IMR-90 (cell line): ENCODE data around the gene DEAF1.

Experiments
- CTCF ChIP-seq: conservative IDR thresholded peaks from 2 replicates; pipeline ENCODE4 v1.5.1; 2012; ENCODE audit warnings: mild to moderate bottlenecking, low read depth, low read length, improper control_type of control experiment
- POLR2A ChIP-seq: IDR thresholded peaks from 2 replicates; pipeline ENCODE4 v1.6.1; 2012; ENCODE audit warnings: mild to moderate bottlenecking, low read depth, low read length

GRCh38 chr11:613369-613968 is 81.6 kb downstream of the DEAF1 start:
- TF ChIP-seq CTCF (no peak), POLR2A (no peak)
